ENCODE results near the gene CAPN8.

Gene CAPN8

DNA sequence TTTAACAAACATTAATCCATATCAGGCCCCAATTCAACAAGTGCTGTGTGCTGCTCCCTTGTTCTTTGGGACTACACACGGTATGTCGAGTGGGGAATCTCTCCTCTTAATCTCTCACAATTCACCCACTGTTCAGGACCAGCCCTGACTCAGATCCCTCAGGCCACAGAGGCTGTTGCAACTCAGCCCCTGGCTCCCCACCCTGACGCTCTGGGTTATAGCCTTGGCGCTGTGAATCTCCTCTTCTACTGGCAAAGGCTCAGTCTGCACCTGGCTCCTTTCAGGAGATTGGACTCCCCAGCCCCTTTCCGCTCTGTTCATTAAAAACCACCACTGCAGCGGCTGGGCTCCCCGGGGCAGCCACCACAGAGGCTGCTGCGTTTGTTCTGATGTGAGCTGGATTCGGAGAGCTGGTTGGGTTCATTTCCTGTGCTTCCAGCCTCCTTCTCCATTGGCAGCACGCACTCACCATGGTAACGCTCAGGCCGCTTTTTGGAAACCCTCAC is 13.0 kb downstream of the CAPN8 start:
- DNase-seq, result no peak

DNA sequence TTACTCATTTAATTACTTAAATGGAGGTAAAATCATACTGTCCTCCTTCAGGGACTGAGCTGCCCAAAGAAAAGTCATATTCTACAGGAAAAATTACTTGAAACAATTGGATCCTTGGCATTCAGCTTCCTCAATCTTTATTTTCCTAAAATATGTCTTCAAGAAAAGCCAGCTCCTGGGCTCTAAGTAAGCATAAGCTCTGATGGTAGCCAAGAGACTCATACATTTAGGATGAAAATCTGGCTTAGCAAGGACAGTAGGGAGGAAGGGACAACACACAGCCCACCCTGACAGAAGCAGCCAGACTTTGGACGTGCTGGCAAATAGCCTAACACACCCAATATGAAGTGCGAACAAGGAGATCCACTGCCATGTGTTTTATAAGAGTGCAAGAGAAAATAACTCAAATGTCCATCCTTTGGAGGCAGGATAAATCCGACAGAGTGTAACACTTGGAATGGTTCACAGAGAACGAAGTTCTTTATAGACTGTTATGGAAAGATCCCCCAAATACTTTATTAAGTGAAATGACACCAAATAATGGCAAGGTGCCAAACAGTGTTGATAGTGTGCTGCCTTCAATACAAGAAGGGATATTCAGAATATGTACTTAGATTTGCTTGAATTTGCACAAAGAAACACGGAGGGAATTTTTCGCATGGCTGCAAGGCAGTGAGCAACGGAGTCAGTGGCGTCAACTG is 14.1 kb downstream of the CAPN8 start:
- DNase-seq, result no peak

DNA sequence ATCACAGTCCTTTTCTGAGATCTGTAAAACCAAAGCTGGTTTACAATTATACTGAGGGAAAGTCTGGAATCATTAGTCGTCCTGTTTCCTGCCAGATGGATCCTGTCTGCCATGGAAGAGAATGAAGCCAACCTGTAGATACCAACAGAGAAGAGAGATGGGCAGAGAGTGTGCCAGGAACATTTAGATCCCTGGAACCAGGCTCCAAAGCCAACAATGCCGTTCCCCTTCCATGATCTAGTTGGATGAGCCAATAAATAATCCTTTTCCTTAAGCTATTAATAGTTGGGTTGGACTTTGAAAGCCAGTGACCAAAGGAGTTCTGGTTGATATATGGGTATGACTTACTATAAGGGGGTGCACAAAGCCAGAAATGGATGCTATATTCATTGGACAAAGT is 15.0 kb downstream of the CAPN8 start:
- no peak for DNase-seq

DNA sequence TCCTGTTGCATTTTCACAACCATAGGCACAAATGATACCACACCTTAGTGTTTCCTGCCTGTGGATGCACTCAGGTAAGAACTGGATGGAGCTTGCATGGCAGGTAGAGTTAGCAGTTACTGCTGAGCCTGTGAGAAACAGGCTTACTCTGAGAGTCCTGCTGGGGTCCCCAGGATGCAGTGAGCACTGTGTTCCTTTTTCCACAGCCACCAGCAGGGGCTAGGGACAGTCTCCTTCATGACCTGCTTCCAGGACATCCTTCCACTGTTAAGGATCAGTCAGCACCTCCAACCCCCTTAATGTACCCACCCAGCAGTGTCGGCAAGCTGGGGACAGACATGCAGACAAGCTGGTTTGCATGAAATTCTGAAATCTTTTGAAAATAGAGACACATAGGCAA is 16.3 kb downstream of the CAPN8 start:
- DNase-seq, result no peak

DNA sequence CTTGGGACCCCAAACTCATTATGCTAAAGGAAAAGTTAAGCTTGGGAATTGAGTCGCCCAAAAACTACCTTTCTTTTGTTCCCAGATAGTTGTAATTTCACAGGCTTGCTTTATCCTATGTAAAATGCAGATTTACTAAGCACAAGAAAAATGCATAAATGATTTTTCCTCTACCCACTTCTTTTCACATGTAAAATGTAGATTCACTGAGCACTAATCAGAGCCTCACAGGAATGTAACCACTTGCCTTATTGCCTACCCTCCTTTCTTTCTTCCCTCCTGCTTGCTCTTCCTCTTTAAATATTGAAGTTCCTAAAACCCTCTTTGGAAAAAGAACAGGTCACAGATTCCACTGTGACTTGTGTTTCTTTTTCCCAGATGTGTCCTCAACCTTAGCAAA is 18.3 kb downstream of the CAPN8 start:
- DNase-seq, result no peak

DNA sequence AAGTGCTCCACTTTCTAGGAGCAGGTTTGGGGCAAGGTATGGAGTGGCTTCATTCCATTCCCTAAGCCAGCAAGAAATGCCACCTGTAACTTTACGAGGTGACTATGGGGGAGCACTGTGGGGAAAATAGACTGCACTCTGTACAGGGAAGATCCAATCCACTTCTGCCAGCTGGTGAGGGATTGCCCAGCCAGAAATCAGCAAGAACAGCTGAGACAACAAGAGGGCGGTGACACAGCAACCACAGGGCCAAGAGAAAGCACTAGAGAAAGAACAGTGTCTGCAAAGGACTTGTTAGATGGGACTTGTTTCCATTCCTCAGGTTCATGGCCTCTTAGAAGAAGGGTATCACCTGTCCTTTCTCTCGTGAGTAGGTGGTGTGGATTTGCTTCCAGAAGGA is 19.6 kb downstream of the CAPN8 start:
- DNase-seq, result peak; percentile 65

DNA sequence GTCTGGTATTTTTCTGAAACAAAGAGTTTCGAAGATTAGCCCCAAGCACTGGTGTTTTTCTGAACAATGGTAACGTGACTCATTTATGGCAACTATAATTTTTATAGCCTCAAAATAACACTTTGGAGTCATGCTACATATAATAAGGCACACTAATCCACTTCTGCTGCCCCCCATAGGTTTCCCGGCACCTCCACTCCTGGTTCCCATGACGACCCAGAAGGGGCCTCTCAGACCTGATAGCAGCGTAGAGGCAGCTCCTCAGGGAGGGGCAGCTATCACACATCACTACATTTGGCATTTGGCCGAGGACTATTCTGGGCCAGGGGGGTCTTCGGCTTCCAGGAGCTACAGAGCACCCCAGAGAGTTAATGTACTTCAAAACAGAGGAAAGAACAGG is 23.3 kb downstream of the CAPN8 start:
- no peak for DNase-seq

DNA sequence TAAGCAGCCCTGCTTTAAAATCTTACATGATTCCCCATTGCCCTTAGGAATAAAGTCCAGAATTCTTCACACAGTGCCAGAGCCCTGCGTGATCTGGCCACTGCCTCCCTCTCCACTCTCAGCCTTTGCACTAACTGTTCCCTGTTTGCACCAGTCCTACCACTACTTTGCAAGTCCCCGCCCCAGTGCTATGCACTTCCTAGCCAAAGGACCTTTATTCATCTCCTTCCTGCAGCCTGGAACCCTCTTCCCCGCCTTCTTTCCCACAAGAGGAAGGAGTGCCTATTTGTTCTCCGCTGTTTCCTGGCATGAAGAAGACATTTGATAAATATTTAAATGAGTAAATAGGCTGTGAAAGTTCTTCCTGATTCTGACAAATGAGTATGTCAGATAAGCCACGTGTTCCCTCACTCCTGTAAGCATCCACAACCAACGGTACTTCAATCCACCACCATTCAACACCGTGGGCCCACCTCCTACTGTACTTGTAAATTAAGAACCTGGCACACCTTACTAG is 23.9 kb downstream of the CAPN8 start:
- no peak for DNase-seq

DNA sequence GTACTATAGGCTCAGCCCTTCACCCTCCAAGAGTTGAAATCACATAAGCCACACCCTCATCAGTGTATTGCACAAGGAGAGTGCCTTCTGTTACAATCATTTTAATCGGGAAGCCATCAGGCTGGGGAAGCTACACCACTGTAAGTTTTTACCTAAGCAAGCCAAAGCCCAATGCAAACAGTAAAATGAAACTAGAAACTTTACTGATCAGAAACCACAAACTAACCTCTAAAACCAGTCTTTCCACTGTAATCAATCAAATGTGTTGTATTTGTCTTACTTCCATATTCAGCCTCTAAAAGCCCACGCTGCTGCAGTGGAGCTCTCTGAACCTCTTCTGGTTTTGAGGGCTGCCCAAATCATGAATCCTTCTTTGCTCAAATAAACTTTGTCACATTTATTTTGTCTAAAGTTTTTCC is 26.2 kb downstream of the CAPN8 start:
- no peak for DNase-seq

DNA sequence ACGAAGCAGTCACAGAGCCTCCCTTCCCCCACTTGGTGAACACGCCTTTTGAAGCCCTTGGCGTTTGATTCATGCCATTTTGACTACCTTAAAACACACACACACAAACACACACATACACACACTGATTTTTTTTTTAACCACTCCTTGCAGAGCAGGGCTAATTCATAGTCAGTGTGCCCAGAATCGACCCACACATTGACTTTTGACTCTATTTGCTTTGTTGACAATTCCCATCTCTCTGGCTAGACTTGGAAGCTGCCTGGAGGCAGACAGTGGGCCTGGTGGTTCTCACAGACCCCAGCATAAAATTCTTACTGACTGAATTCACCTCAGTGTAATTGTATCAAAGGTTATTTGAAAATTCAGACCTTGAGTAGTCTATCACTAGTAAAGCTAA is 30.3 kb downstream of the CAPN8 start:
- DNase-seq, result no peak

DNA sequence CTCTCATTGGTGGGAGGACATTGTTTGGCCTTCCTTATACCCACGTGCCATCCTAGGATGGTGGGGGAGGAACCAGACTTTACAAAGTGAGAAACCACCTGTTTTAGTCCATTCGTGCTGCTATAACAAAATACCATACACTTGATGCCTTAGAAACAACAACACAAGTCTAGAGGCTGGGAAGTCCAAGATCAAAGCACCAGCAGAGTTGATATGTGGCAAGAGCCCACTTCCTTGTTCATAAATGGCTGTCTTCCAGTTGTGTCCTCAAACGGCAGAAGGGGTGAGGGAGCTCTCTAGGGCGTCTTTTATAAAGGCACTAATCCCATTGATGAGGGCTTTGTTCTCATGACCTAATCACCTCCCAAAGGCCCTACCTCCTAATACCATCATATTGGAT is 31.1 kb downstream of the CAPN8 start:
- peak; percentile 46 for DNase-seq

DNA sequence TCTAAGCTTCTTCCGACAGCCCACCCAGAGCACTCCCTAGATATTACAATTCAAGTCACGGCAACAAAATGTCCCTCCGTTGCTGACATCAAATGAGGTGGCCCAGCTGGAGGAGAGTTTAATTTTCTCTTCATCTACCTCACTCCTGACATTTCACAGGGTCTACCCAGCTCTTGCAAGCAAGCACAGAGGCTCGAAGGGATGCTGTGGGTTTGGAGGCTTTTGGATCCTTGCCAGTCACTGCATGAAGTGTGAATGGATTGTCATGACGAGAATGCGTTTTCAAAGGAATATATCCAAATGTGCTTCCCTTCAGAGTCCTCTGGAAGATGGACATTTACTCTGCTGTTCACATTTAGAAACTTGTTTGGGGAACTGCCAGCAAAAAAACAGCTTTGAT is 33.5 kb downstream of the CAPN8 start:
- no peak for DNase-seq

DNA sequence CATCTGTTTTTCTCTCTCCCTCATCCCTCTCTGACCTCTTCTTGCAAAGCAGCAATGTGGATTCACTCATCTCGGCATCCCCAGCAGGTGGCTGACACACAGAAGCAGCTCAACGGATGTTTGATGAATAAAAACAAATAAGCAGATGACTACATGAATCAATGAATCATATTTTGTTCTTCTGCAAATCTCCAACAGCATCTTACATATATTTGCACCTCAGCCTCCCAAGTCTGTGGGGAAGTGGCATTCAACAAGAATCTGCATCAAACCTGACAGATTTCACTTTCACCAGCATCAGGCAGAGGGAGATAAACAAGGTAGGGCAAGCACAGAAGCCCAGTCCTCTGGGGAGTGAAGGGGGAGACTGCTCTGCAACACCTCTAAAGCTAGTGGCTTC is 34.0 kb downstream of the CAPN8 start:
- DNase-seq, result no peak

DNA sequence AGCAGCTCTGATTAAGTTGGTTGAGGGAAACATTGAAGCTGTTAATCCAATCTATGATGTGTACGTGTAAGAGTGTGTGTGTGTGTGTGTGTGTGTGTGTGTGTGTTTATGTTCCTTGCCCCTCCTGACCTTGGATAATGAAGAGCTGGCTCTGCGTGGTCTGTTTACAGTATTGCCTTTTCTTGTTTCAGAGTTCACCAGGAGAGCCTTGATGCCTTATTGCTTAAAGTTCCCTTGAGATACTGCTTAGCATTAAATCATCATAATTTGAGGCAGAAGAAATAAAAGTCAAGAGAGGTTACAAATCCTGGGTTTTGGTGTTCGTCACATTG is 36.4 kb downstream of the CAPN8 start:
- peak; percentile 25 for DNase-seq

DNA sequence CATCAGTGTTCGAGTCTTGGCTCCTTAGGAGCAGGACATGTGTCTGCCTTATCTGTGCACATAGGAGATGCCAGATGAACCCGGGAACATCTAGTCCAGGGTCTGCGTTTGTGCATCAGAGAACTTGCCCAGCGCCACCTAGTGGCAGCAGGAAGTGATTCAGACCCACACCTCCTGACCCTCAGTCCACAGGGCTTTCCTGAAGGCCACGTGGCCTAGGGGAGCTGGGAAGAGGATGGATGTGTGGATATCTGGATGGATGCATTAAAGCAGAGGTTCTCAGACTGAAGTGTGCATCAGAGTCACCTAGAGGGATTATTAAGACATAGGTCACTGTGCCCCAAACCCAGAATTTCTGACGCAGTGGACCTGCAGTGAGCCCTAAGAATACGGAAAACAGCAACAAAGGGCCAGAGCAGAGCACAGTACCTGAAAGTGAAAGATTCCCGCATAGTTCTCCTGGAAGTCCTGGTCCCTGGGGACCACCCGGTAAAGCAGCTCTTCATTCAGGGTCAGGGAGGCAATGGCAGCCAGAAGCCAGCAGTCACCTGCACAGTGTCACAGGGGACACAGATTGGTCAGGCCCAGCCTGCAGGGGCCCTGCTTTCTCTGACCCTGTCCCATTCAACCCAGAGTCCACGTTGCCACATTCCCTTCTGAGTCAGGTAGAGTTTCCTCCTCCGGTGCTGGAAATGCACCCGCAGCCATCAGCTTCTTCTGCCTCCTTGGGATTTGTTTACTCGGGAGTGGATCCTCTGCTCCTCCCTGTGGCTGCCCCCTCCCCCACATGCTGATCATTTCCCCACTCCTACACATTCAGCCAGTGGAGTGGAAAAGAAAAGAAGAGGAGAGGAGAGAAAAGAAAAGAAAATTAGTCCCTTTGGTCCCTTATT is 37.0 kb downstream of the CAPN8 start:
- DNase-seq, result peak; percentile 79

DNA sequence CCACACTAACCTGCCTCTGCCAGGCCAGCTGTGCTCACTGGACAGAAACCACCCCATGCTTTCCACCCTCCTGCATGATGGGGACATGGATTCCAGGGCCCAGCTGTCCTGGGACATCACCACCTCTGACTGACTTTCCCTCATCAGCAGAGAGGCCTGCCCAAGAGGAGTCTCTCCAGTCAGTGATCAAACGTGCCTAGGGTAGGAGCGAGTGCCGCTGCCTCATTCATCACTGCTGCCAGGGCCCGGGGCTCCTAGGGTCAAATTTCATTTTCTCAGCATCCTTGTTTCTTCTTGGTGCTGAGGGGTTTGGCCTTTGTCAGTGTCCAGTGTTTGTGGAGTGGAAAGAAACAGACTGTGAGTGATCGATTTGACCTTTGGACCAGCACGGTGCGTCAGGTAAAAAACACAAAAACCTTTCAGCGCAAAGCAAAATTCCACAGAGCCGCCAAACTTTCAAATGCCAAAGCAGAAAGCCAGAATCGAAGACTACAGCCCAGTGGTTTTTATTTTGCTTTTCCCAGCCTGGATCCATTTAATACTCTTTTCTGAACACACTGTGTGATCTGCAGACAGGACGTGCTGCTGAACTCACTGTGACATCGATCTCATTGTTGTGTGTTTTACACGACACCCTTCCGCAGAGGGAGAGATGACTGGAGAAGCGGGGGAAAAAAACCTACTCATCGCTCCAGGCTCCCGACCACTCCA is 43.2 kb downstream of the CAPN8 start:
- no peak for DNase-seq

DNA sequence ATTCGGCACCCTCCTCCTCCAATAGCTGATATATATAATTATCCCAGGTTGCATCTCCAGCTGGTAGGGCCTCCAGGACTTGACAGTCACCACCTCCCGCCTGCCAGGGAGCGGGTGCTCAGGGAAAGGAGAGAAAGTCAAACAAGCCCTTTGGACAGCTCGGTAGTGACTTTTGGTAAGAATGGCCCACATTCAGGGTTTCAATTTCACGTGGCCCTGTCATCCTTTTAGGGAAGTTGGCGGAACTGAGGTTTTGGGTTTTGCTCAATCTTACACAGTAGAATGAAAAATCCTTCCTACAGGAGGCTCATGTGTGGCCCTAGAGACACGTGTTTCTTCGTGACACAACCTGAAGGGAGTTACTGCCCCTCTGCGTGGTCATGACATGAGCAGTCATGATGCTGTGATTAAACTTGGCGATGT is 44.2 kb downstream of the CAPN8 start:
- no peak for DNase-seq

DNA sequence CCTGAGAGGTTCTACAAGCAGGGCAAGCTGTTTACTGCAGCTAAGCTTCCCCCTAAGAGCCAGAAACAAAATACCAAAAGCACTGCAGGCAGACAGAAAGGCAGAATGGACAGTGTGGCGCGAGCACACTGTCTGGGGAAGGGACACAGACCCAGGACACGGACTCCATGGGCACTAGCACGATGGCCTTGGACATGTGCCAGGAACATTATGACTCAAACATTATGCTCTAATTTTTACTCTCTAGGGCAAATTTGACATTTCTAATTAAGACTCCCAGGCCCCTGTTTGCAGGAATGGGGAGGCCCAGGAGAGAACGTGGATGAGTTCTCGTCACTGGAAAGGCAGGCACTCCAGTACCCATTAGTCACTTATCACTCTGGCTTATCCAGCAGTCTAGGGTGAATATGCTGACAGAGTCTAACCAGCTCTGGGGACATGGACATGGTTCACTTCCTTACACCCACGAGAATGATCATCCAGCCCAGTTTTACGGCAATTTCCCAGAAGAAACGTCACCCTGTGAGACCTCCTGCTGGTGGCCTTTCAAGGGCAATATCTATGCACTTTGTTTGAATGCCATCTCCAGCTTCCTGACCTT is 45.1 kb downstream of the CAPN8 start:
- no peak for DNase-seq

DNA sequence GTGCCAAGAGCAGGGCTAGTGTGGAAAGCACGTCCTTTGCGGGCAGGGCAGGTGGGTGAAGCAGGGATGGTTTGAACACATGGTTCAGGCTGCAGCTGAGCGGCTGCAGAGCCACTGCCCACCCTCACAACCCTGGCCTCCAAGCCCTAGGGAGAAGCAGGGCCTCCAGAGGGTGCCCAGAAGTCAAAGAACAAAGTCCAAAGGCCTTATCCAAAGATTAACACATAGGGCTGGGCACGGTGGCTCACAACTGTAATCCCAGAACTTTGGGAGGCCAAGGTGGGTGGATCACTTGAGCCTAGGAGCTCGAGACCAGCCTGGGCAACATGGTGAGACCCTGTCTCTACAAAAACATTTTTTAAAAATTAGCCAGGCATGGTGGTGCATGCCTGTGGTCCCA is 46.8 kb downstream of the CAPN8 start:
- DNase-seq, result no peak

DNA sequence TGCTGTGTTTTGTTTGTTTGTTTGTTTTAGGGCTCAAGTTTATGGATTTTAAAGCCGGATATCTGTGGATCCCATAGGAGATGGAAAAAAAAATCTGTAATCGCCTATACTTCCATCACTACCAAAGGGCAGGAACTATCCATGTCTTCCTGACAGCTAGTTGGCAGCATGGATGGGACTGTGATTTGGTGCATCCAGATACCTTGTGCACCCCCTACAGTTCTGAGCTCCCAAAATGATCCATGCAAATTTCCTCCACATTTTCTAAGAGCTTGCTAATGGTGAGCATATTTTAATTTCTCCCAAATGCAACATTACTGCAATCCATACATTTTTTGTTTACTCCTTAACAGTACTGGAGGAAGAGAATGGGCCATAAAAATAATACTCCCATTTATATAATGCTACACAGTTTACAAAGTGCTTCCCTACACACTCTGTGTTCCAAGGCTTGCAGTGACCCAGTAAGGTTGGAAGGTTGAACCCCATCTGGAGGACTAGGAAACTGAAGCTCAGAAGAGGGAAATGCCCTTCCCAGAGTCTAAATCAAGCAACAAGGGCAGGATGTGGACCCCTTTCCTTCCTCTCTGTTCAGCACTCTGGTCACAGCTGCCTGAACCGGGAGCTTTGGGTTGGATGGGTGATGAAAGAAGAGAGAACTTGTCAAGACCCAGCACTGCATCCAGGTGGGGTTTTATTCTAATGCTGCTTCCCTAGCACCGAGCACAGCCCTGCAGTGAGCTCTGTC is 48.0 kb downstream of the CAPN8 start:
- DNase-seq, result no peak

DNA sequence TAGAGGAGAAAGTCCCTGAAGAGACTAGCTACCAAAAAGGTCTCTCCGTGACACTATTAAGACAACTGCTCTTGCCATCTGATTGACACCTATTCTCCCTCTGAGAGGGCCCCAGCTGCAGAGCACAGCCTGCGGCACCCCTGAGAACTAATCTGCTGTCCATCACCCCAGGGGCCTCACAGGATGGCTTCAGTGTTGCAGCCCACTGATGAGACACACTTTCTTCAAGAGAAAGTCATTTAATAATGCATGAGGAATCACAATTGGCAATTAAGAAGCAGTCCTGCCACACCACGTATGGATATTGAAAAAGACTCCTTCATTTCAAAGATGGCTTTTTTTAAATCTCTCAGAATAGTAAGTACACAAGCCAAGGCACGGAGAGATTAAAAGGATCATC is 48.9 kb downstream of the CAPN8 start:
- peak; percentile 59 for DNase-seq

DNA sequence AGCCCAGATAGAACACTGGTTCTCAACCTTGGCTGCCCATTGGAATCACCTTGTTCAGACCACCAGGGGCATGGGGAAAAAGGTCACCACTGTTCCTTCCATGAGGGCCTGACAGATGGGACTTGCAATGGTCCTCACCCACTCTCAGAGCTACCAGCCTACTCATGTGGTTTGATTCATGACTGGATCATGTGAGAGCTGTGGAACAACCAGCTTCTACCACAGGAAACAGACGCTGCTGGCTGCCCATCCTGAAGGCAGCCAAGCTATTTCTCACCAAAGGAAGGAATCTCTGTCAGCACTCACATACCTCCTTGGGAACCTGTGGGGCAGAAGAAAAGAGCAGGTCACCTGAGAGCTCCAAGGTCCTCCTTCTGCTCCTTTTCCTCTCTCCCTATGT is 53.6 kb downstream of the CAPN8 start:
- no peak for DNase-seq
